ENCODE results near the gene IQUB. TPM values are rescaled to one million over a fixed set of nuclear protein-coding genes. Genes with fewer than 3 reads are reported as not detected.

Gene IQUB
- total and polyA plus RNA-seq, 7 donors: 0.10 to 0.83 (median 0.66) TPM; not detected in 2

DNA sequence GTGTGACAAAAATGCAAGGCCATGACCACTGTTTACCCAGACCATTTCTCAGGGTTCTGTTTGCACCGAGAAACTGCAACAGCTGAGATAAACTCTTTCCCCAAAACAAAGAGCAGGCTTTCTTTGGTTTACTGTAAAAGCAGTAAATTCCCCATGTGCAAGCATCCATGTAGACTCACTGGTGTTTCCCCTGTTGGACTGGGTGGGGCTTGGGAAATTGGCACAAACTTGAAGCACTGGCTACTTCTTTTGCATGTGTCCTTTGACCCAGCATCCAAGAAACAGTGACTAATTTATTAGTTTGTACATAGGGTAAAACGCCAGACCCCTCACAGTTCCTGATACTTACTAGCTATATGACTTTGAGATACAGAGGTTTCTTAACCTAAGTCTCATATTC lies 12.3 kb downstream of the IQUB start:
- no peak for TF ChIP-seq EP300 (IDR thresholded peaks at IDR 0.05)
- TF ChIP-seq POLR2A (IDR thresholded peaks at IDR 0.05): no peak
- TF ChIP-seq POLR2AphosphoS5 (IDR thresholded peaks at IDR 0.05): no peak
- no peak for TF ChIP-seq CTCF (IDR thresholded peaks at IDR 0.05)
- intact Hi-C loops (cut with DNase I): no loop called here
- H3K4me3 ChIP-seq: no peak overlapping the region

DNA sequence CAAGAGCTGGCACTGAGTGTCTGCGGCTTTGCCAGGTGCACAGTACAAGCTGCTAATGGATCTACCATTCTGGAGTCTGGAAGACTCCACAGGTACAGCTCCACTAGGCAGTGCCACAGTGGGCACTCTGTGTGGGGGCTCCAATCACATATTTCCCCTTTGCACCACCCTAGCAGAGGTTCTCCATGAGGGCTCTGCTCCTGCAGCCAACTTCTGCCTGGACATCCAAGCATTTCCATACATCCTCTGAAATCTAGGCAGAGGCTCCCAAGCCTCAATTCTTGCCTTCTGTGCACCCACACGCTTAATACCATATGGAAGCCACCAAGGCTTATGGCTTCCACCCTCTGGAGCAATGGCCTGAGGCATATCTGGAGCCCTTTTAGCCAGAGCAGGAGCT lies 29.2 kb downstream of the IQUB start:
- Histone ChIP-seq H3K36me3 (no peaks in the 10 kb centered on the region), H3K27me3 (no peaks in the 10 kb centered on the region), H3K27ac (no peak overlapping the region), H3K4me1 (no peaks in the 10 kb centered on the region), H3K9me3 (peaks cover 0 to 3% (median 0%) of the 10 kb centered on the region in 4 donors), H3K4me3 (no peak overlapping the region)
- no peak for DNase-seq
- WGBS, 2 donors: 92 to 94% methylated on average over 2 of the region's 2 CpGs
- intact Hi-C loops (cut with DNase I): no loop called here
- no peak for TF ChIP-seq EP300 (IDR thresholded peaks at IDR 0.05)
- TF ChIP-seq POLR2AphosphoS5 (IDR thresholded peaks at IDR 0.05): no peak

More for the DNA sequence above, 12.3 kb downstream of the IQUB start:
- Histone ChIP-seq H3K9me3 (no peaks in the 10 kb centered on the region), H3K27ac (no peak overlapping the region), H3K4me1 (no peaks in the 10 kb centered on the region), H3K27me3 (no peaks in the 10 kb centered on the region), H3K36me3 (no peaks in the 10 kb centered on the region)
- 14 to 47% methylated on average over 2 of the region's 2 CpGs for WGBS, 2 donors
- DNase-seq: no peak

DNA sequence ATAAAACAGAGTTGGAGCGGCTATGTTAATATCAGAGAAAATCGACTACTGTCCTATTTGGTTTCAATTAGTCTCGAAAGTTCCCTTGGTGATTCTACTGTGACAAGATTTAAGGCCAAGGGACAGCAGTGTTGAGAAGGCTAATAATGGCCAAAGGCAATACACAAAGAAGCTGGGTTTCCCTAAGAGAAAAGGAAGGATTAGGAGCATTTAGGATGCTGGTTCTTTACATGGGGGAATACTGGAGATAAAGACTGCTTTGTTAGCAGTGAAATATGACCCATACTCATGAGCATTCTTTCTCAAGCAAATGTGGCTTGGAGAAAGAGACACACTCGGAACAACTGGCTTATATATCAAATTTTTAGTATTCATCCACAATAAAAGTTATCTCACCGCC lies 32.2 kb downstream of the IQUB start:
- Histone ChIP-seq H3K36me3 (no peaks in the 10 kb centered on the region), H3K27me3 (no peaks in the 10 kb centered on the region), H3K27ac (no peak overlapping the region), H3K9me3 (peaks cover 0 to 3% (median 0%) of the 10 kb centered on the region in 4 donors), H3K4me3 (no peak overlapping the region), H3K4me1 (no peaks in the 10 kb centered on the region)
- intact Hi-C loops (cut with DNase I): no loop called here
- WGBS, 2 donors: 88 to 89% methylated on average over 5 of the region's 5 CpGs
- TF ChIP-seq EP300 (IDR thresholded peaks at IDR 0.05) (no peak), POLR2AphosphoS5 (IDR thresholded peaks at IDR 0.05) (no peak), CTCF (IDR thresholded peaks at IDR 0.05) (no peak), POLR2A (IDR thresholded peaks at IDR 0.05) (no peak)
- no peak for DNase-seq

GRCh38 chr7:123500878-123501489 lies 33.4 kb downstream of the IQUB start:
- Histone ChIP-seq H3K27me3 (no peaks in the 10 kb centered on the region), H3K4me3 (no peak overlapping the region), H3K27ac (no peak overlapping the region), H3K9me3 (peaks cover 0 to 3% (median 0%) of the 10 kb centered on the region in 4 donors), H3K36me3 (no peaks in the 10 kb centered on the region), H3K4me1 (no peaks in the 10 kb centered on the region)
- no peak for TF ChIP-seq POLR2A (IDR thresholded peaks at IDR 0.05)
- TF ChIP-seq POLR2AphosphoS5 (IDR thresholded peaks at IDR 0.05): no peak
- TF ChIP-seq EP300 (IDR thresholded peaks at IDR 0.05): no peak
- TF ChIP-seq CTCF (IDR thresholded peaks at IDR 0.05): no peak
- intact Hi-C loops (cut with DNase I): no loop called here
- DNase-seq: no peak
- 73 to 96% methylated on average over 1 of the region's 1 CpG for WGBS, 2 donors

DNA sequence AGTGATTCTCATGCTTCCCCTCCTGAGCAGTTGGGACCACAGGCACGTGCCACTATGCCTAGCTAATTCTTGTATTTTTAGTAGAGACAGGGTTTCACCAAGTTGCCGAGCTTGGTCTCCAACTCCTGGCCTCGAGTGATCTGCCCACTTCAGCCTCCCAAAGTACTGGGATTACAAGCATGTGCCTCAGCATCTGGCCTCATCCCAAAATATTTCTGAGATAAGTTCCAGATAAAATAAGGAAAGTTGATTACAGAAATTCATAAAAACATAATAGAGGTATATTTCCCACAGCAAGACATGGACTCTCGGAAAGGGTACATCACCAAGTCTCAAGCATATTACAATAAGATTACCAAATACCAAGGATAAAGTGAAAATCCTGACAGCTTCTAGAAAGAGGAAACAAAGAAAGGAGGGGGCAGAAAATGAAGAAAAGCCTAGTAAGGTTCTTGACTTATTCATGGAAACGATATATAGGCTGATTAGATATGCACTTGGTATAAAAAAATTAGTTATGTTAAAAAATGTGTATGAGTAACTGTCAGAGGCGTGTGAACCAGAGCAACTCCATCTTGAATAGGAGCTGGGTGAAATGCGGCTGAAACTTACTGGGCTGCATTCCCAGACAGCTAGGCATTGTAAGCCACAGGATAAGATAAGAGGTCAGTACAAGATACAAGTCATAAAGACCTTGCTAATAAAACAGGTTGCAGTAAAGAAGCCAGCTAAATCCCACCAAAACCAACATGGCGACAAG lies 35.0 kb downstream of the IQUB start:
- Histone ChIP-seq H3K9me3 (no peaks in the 10 kb centered on the region), H3K4me1 (no peaks in the 10 kb centered on the region), H3K4me3 (no peak overlapping the region), H3K27me3 (no peaks in the 10 kb centered on the region), H3K36me3 (no peaks in the 10 kb centered on the region), H3K27ac (no peak overlapping the region)
- DNase-seq: no peak
- 68 to 84% methylated on average over 8 of the region's 8 CpGs for WGBS, 2 donors
- no peak for TF ChIP-seq POLR2A (IDR thresholded peaks at IDR 0.05)
- TF ChIP-seq EP300 (IDR thresholded peaks at IDR 0.05): no peak
- TF ChIP-seq POLR2AphosphoS5 (IDR thresholded peaks at IDR 0.05): no peak
- no peak for TF ChIP-seq CTCF (IDR thresholded peaks at IDR 0.05)
- intact Hi-C loops (cut with DNase I): loop anchor here (10.0 kb wide), 1 partner anchor 205 kb away; no protein-coding TSS in a partner anchor

All from sigmoid colon (tissue), 7 donors.